HuH-7 (cell line): ENCODE results near the gene CFAP410.

Experiments
- DNase-seq: peaks from one replicate; pipeline ENCODE4 v3.0.0; 2011; ENCODE audit warnings: low spot score

Gene CFAP410

DNA sequence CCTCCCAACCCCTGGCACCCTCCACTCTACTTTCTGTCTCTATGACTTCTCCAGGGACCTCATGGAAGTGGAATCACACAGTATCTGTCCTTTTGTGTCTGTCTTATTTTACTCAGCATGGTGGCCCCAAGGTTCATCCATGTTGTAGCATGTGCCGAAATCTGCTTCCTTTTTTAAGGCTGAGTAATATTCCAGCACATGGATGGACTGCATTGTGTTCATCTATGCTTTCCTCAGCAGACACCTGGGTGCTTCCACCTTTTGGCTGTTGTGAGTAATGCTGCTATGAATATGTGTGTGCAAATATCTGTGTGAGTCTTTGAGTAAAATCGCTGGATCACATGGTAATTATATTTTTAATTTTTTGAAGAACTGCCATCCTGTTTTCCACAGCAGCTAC, 40.9 kb downstream of the CFAP410 start:
- no peak for DNase-seq

DNA sequence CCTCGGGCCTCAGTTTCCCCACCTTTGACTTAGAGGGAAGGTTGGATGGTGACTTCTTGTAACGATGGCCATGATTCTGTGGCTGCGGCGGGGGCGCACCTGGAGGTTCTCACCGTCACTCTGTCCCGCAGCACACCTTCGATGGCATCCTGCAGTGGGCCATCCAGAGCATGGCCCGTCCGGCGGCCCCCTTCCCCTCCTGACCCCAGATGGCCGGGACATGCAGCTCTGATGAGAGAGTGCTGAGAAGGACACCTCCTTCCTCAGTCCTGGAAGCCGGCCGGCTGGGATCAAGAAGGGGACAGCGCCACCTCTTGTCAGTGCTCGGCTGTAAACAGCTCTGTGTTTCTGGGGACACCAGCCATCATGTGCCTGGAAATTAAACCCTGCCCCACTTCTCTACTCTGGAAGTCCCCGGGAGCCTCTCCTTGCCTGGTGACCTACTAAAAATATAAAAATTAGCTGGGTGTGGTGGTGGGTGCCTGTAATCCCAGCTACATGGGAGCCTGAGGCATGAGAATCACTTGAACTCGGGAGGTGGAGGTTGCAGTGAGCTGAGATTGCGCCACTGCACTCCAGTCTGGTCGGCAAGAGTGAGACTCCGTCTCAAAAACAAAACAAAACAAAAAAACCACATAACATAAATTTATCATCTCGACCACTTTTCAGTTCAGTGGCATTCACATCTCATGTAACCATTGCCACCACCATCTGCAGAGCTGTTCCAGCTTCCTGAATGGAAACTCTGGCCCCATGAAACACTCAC, 41.5 kb downstream of the CFAP410 start:
- DNase-seq: peak; percentile 97

DNA sequence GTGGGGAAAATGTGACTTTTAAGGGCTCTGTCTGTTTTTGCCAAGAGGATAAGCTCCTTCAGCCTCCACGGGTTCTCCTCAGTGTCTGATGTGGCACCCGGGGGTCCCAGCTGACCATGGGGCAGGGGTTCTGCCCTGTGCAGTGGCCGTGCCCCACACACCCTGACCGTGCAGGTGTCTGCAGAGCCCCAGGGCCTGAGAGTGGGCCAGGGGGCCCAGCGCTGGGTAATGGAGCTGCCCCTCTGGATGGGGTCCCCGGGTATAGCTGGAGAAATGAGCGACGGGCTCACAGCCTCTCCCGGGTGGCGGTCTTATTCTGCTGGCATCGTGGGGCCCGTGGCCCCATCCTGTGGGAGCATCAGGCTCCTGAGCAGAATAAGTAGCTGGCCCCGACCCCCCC, 42.3 kb downstream of the CFAP410 start:
- no peak for DNase-seq

DNA sequence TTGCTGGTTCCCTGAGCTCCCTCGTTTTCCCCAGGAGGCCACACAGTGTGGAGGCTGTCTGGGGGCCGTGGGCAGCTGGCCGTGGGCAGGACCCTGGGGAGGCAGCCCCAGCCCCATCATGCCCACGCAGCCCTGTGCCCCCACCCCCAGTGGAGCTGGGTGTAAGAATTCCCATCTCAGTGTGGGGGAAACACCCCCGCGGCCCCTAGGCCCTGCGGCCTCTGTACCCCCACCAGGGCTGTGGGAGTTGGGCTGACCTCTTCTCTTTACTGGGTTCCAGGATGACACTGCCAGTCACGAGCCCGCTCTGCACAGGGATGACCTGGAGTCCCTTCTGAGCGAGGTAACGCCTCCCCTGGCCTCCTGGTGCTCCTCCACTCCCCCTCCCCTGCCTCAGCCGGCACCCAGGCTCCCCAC, 43.1 kb downstream of the CFAP410 start:
- no peak for DNase-seq

DNA sequence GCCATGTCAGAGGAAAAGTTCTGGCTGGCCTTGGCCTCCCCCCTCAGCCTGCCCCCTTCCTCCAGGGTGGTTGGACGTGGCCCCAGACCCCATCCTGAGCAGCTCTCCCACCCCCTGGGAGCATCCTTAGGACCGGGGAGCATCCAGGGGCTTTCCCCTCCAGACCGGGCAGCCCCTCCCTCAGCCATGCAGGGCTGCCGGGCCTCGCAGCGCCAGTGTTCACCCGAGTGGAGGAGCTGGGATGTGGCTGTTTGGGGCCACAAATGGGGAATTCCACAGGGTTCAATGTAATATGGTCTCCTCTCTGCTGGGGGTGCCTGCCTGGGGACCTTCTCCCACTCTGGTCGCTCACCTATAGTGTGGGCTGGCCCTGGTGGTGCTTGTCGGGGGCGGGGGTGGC, 43.5 kb downstream of the CFAP410 start:
- DNase-seq: no peak

DNA sequence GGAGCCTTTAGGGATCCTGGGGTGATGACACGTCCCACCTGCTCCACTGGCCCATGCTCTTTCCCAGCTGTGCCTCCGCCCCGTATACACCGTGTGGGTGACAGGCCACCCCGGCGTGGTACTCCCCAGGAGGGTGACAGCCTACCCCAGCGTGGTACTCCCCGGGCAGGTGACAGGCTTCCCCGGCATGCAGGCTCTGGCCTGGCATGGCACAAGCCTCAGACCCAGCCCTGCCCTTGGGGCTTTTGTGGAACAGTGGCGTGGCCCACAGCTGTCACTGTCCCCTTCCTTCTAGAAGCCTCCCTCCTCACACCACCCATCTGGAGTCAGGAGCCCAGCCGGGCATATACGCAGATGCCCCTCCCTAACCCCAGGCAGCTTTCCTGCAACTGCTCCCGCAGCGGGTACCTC, 44.0 kb downstream of the CFAP410 start:
- no peak for DNase-seq

DNA sequence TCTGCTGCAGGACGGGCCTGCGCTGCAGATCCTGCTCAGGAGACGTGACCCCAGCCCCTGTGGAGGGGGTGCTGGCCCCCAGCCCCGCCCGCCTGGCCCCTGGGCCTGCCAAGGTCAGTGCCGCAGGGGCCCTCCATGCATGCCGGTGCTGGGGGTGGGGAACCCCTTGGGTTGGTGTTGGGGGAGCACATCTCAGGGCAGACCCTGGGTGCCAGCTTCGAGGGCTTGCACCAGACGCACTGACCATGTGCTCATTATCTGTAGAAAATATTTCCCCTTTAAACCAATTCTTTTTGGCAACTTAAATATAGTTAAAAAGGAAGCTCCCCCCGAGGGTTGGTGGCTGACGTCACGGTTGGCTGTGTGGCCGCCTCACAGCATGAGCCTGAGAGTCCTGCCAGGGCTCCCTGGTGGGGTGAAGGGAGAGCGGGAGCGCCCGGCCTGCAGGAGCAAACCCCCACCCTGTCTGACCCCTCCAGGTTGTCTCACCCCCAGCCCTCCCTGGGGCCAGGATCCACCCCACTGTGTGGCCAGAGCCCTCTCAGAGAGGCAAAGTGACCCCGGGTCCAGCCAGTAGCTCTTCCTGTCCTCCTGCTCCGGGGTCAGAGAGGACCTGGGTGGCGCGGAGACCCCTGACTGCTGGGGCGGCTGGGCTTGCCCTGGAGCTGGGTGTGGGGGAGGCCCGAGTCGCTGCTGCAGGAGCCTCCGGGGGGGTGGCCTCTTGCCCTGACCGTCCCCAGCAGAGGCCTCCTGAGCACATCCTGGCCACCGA, 44.6 kb downstream of the CFAP410 start:
- DNase-seq: no peak

DNA sequence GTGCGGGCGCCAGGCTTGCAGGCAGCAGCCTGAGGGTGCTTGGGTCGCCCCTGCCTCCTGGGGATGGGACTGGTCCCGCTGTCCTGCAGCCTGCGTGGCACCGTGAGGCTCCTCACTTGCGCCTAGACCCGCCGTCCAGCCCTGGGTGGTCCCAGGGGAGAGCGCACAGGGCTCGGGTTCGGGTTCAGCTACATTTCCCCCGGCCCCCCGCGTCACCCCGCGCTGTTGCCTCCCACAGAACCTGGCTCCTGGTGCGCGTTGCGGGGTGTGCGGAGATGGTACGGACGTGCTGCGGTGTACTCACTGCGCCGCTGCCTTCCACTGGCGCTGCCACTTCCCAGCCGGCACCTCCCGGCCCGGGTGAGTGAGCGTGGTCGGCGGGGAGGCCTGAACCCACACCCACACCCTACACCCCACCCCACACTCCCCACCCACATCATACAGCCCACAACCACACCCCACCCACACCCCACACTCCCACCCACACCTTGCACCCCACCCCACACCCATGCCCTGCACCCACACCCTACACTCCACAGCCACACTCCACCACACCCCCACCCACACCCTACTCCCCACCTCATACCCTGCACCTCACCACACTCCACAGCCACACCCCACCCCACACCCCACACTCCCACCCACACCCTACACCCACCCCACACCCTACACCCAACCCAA, 45.5 kb downstream of the CFAP410 start:
- DNase-seq: no peak

DNA sequence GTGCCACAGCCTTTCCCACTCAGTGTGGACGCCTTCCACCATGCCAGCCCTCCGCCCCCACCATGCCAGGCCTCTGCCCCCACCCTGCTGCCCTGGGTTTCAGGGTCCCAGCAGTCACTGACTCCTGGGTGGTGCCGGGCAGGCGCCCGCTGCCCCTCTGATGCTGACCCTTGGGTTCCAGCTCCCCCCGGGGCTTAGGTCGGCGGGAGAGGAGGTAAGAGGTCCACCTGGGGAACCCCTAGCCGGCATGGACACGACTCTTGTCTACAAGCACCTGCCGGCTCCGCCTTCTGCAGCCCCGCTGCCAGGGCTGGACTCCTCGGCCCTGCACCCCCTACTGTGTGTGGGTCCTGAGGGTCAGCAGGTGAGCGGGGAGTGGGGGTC, 46.4 kb downstream of the CFAP410 start:
- no peak for DNase-seq

DNA sequence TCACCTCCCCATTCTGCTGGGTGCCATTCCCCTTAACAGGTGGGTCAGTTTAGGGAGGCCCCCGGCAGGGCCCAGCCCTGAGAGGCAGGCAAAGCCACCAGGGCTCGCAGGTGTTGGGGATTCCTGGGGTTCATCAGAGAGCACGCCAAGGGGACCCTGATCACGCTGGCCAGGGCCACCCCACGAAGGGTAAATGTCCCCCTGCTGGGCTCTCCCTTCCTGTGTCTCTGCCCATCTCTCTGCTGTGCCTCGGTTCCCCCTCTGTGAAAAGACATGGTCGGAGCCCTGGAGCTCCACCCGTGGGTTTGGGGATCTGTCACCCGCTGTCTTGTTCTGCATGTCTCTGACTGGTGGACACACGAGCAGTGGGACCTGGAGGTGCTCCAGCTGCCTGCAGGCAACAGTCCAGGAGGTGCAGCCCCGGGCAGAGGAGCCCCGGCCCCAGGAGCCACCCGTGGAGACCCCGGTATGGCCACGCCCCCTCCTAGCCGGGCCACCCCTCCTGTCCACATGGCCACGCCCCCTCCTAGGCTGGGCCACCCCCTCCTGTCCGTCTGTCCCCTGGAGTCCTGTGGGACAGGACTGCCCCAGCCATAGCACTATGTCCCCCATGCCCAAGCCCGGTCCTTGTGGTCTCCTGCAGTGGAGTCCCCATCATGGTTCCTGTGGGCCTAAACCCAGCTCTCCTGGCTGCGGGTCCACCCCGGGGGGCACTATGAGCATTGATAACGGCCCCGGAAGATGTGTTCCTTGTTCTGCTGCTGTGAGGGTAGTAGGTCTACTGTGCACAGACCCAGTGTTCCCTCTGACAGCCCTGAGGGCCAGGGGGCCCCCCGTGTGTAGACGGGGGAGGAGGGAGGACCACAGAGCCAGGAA, 47.0 kb downstream of the CFAP410 start:
- DNase-seq: no peak

DNA sequence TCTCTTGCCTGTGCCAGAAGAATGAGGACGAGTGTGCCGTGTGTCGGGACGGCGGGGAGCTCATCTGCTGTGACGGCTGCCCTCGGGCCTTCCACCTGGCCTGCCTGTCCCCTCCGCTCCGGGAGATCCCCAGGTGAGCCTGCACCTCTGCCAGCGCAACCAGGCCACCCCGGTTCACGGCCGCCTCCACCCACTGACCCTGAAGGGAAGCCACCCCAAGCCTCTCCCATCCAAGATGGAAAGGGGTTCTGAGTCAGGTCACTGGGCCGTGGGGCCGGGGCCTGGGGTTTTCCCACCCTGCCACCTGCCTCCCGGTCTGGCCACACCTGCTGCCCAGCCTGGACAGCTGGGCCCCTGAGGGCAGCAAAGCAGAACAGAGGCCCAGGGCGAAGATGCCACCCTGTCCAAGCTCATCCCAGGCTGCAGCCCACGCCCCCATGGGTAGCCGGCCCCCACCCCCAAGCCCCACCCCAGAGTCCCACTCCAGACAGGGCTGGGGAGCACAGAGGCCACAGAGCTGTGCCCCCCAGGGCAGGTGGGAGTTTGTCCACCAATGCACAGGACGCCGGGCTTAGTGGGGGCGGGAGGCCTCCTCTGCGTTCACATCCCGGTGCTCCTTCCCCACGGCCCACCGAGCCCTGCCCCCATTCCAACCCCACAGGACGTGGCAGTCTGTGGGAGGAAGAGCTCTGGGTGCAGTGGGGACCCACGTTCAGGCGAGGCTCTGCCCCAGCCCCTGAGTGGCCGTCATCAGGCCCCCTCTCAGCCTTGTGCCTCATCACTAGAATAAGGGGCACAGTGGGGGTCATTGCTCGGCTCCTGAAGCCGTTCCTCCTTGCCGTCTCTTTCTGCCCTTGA, 47.9 kb downstream of the CFAP410 start:
- no peak for DNase-seq

DNA sequence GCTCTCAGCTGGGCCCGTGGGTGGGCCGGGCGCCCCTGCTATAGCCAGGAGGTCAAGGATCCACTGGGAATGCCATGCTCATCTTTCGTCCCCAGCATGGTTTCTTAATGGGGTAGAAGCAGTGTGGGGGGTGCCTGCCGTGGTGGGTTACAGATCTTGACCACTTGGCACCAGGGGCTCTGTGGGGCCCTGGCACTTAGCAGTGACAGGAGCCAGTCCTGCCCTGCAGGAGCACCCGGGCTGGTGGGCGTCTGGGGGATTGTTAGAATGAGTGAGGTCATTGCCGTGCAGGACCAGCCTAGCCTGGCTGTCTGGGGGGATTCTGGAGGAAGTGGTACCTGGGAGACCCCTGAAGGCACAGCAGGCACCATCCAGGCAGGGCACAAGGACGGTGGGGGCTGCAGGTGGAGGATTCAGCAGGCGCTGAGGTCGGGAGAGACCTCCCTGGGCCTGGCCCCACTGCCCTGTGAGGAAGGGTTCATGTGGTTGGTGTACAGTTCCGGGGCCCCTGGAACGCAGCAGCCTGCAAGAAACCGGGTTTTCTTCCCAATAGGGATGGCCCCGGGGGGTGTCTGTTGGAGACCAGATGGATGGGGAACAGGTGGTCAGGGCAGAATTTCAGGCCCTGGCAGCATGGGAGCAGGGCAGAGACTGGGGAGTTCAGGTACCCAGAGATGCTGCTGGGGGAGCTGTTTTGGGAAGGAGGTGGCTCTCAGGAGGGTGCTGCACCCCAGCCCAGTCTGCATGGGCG, 48.7 kb downstream of the CFAP410 start:
- DNase-seq: no peak

DNA sequence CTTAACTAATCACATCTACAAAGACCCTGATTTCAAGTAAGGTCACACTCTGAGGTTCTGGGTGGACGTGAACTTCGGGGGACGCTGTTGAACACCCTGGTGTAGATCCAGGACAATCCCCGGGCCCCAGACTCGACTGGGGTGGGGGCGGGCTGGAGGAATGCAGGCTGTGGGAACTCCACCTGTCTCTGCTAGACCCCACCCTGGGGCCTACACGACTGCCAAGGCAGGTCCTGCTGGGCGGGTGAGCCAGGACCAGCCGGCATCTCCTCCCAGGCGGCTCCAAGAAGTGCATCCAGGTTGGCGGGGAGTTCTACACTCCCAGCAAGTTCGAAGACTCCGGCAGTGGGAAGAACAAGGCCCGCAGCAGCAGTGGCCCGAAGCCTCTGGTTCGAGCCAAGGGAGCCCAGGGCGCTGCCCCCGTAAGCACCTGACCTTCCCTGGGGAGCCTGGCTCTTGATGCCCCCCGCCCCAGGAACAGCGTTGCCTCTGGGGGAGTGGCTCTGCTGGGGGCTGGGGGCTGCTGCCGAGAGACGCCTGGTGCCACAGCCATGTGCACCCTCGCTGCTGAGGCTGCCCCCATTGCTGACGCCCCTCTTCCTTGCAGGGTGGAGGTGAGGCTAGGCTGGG, 49.7 kb downstream of the CFAP410 start:
- DNase-seq: no peak

DNA sequence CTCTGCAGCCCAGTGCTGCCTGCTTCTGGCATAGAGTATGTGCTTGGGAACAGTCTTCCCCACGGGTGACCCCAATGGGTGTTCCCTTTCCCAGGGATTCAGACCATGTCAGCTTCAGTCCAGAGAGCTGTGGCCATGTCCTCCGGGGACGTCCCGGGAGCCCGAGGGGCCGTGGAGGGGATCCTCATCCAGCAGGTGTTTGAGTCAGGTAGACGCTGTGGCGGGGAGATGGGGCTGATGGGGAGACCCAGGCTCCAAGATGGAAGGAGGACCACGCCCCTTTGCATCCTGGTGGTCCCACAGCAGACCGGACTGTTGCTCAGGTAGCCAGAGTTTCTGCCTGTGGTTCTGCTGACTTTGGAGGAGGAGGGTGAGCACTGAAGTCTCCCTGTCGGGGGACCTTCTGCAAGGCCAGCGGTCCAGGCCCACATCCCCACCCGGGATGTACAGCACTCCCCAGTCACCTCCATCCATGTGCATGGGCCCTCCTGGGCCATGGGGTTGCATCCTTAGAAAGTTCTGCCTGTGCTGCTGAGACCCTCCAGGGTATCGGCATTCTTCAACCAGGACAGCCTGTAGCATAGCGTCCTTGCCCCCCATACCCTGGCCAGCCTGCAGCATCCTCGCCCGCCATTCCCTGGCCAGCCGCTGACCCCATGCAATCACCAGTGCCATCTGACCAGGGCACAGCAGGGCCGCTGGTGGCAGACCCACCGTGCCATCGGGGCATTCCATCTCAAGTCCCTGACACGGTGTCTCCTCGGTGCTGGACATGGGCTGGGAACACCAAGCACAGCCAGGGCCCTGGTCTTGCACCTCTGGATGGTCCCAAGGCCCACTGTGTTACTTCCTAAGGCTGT, 50.7 kb downstream of the CFAP410 start:
- DNase-seq: no peak

DNA sequence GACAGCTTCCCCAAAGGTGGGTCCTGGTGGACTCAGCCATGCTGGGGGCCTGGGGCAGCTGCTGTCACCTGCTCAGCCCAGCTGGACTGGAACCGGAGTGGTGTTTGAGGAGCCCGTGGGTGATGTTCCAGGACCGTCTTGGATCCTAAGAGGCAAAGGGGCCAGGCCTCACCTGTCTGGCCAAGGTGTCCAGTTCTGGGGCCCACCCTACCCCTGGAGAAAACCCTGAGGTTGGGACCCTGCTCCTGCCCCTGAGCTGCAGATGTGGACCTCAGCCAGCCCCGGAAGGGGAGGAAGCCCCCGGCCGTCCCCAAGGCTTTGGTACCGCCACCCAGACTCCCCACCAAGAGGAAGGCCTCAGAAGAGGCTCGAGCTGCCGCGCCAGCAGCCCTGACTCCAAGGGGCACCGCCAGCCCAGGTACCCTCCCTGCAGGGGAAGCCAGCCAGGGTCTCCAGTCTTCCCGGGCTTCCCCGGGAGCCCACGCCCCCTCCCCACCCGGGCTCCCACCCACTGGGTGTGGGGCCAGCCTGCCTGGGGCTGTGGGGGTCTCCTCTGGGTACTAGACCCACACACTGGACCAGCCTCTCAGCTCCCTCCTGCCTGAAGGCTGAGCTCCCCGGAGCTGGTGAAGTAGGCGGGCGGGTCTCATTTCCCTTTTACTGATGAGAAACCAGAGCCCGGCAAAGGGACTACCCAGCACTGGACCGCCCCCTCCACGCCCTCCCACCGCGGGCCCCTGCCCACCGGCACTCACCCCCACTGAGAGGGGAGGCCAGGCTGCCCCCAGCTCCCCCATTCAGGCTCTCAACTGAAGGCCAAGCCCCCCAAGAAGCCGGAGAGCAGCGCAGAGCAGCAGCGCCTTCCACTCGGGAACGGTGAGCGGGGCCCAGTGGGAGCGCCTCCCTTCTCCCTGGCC, 52.2 kb downstream of the CFAP410 start:
- no peak for DNase-seq

DNA sequence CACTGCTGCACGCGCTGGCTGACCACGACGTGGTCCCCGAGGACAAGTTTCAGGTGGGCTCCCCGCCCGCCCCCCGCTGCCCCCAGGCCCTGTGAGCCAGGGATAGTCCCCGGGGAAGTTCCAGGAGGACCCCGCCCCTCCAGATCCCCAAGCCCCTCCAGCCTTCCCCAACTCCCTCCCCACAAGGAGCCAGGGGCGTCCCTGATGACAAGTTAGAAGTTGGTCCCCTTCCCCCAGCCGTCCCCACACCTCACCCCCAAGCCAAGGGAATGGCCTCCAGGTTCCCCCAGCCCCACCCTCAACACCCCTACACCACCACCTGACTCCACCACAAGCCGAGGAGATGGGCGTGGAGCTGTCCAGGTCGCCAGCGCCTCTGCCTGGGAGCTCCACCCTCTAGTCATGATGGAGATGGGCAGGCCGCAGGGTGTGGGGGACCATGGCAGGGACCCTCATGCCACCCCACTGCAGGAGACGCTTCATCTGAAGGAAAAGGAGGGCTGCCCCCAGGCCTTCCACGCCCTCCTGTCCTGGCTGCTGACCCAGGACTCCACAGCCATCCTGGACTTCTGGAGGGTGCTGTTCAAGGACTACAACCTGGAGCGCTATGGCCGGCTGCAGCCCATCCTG, 53.0 kb downstream of the CFAP410 start:
- DNase-seq: no peak
